MCF 10A (cell line): ENCODE results near the gene CRTAC1. TPM values are rescaled to one million over a fixed set of nuclear protein-coding genes. Genes with fewer than 3 reads are reported as not detected.

ENCODE experiments used
- Bru-seq: library from RNA; stranded (reverse); fragments of 400-500 nt; gene quantifications from one replicate; lab custom pipeline; 2021; lab: Mats Ljungman, UMichigan
- BruChase-seq, 2 experiments: library from RNA; stranded (reverse); fragments of 400-500 nt; gene quantifications; one replicate each; lab custom pipeline; 2021; lab: Mats Ljungman, UMichigan
- BruUV-seq: library from RNA; stranded (reverse); fragments of 400-500 nt; replicated peaks from 2 replicates; lab custom pipeline; 2021; lab: Mats Ljungman, UMichigan
- CTCF ChIA-PET: fragments of 300-600 bp; sonication (Branson Sonifier 250); formaldehyde crosslinking; extraction: SDS; loops from one replicate; lab custom pipeline; 2021; ENCODE audit warnings: antibody characterized with exemption, inconsistent platforms; lab: Yijun Ruan, JAX
- POLR2A ChIA-PET: fragments of 300-600, 350-650 bp; sonication (Branson Sonifier 250); formaldehyde crosslinking; extraction: SDS; loops from one replicate; lab custom pipeline; 2020; ENCODE audit warnings: antibody characterized with exemption, inconsistent platforms; lab: Yijun Ruan, JAX
- DNase-seq: peaks from one replicate; pipeline ENCODE4 v3.0.0-alpha.2; 2018; ENCODE audit not compliant: unreplicated experiment
- H3K27ac Mint-ChIP-seq: one replicate; pipeline ENCODE4 v1.8.0; 2022; ENCODE audit warnings: mild to moderate bottlenecking, low read depth, mixed read lengths; ENCODE audit not compliant: unreplicated experiment
- H3K27me3 Mint-ChIP-seq: one replicate; pipeline ENCODE4 v1.8.0; 2022; ENCODE audit warnings: mixed read lengths; ENCODE audit not compliant: insufficient read depth, unreplicated experiment
- H3K36me3 Mint-ChIP-seq: one replicate; pipeline ENCODE4 v1.8.0; 2022; ENCODE audit warnings: mild to moderate bottlenecking, moderate library complexity, mixed read lengths; ENCODE audit not compliant: insufficient read depth, unreplicated experiment
- H3K4me1 Mint-ChIP-seq: one replicate; pipeline ENCODE4 v1.8.0; 2022; ENCODE audit warnings: mixed read lengths; ENCODE audit not compliant: insufficient read depth, unreplicated experiment
- H3K4me3 Mint-ChIP-seq: one replicate; pipeline ENCODE4 v1.8.0; 2022; ENCODE audit warnings: mild to moderate bottlenecking, moderate library complexity, mixed read lengths; ENCODE audit not compliant: unreplicated experiment
- H3K9me3 Mint-ChIP-seq: one replicate; pipeline ENCODE4 v1.8.0; 2022; ENCODE audit warnings: mixed read lengths; ENCODE audit not compliant: unreplicated experiment
- CTCF ChIP-seq: fragments of 200-600 bp; IDR thresholded peaks from one replicate; pipeline ENCODE4 v1.8.0; 2022; ENCODE audit warnings: antibody characterized with exemption, mild to moderate bottlenecking; ENCODE audit not compliant: unreplicated experiment
- intact Hi-C: fragments of 100-400 bp; cut with micrococcal nuclease; formaldehyde crosslinking; loops from 2 replicates; pipeline ENCODE4 v1.14.1; 2022
- long read RNA-seq: library from polyadenylated mRNA; stranded (forward); transcript quantifications from one replicate; pipeline ENCODE4 v2.0.0, GENCODE V29; 2022
- total RNA-seq: library from RNA; stranded (reverse); gene quantifications from 2 replicates; pipeline ENCODE4 v1.2.3, GENCODE V29; 2022

CRTAC1 gene, protein sequence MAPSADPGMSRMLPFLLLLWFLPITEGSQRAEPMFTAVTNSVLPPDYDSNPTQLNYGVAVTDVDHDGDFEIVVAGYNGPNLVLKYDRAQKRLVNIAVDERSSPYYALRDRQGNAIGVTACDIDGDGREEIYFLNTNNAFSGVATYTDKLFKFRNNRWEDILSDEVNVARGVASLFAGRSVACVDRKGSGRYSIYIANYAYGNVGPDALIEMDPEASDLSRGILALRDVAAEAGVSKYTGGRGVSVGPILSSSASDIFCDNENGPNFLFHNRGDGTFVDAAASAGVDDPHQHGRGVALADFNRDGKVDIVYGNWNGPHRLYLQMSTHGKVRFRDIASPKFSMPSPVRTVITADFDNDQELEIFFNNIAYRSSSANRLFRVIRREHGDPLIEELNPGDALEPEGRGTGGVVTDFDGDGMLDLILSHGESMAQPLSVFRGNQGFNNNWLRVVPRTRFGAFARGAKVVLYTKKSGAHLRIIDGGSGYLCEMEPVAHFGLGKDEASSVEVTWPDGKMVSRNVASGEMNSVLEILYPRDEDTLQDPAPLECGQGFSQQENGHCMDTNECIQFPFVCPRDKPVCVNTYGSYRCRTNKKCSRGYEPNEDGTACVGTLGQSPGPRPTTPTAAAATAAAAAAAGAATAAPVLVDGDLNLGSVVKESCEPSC
- not detected in 2 replicates for total RNA-seq
- percentile 1 among the genes with signal in this experiment for Bru-seq, nascent RNA
- BruChase-seq, experiment 1, labeled RNA remaining after a 6-hour chase, result not detected
- not detected for BruChase-seq, experiment 2, labeled RNA remaining after a 2-hour chase
- long read RNA-seq, result 0 reads

- CTCF ChIA-PET, result interaction anchor here (0.6 to 1.3 kb wide), 3 partner anchors 15 to 185 kb away, joined by 3 to 5 read pairs (median 3); no protein-coding TSS in a partner anchor
- DNase-seq, result no peak
- H3K27me3 Mint-ChIP-seq, result peaks cover 56% of the 10 kb centered on the region
- no peak for TF ChIP-seq CTCF
- no peak within 1 kb of the TSS for H3K27ac Mint-ChIP-seq
- H3K4me1 Mint-ChIP-seq, result no peaks in the 10 kb centered on the region
- intact Hi-C loops, result no loop called here
- H3K36me3 Mint-ChIP-seq, result no peaks in the 10 kb centered on the region
- H3K4me3 Mint-ChIP-seq, result no peak within 1 kb of the TSS
- POLR2A ChIA-PET, result no interaction called here
- H3K9me3 Mint-ChIP-seq, result no peaks in the 10 kb centered on the region
- no TSS peak for BruUV-seq
Observed at GRCh38 chr10:98030093-98030821, at the start of gene CRTAC1. Gene CRTAC1, minus strand, starts transcription at chr10:98030621. Its CDS starts 149 bp downstream, at chr10:98030472.

DNA sequence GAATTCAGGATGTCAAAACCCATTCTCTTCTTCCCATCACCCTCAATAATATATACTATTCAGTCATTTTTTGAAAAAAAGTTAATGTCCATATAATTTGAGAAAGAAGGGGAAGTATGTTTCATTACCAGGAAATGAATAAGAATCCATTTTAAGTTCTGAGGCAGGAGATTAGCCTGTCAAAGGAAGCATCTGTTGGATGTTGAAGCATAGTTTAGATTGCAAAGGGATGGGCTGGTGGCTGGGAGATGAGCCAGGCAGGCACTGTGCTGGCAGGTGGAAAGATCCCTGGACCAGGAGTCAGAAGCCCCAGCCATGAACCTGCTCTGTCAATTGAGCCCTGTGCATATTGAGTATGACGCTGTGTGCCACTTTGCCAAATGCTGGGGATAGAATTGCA, 48.4 kb upstream of the CRTAC1 start:
- Mint-ChIP-seq H3K4me3 (no peak overlapping the region), H3K27me3 (peaks cover 55% of the 10 kb centered on the region), H3K4me1 (no peaks in the 10 kb centered on the region), H3K36me3 (no peaks in the 10 kb centered on the region), H3K27ac (no peak overlapping the region), H3K9me3 (no peaks in the 10 kb centered on the region)
- BruUV-seq, result no TSS peak
- TF ChIP-seq CTCF, result no peak
- POLR2A ChIA-PET, result no interaction called here
- CTCF ChIA-PET, result no interaction called here
- no peak for DNase-seq
- intact Hi-C loops, result no loop called here

GRCh38 chr10:98077223-98077622, 46.8 kb upstream of the CRTAC1 start:
- H3K27me3 Mint-ChIP-seq, result peaks cover 43% of the 10 kb centered on the region
- no peak for TF ChIP-seq CTCF
- no peaks in the 10 kb centered on the region for H3K9me3 Mint-ChIP-seq
- BruUV-seq, result no TSS peak
- H3K36me3 Mint-ChIP-seq, result no peaks in the 10 kb centered on the region
- ChIA-PET CTCF (interaction anchor here (0.7 to 1.6 kb wide), 3 partner anchors 32 to 39 kb away, joined by 3 to 5 read pairs (median 3); no protein-coding TSS in a partner anchor), POLR2A (no interaction called here)
- H3K4me3 Mint-ChIP-seq, result no peak overlapping the region
- no peaks in the 10 kb centered on the region for H3K4me1 Mint-ChIP-seq
- no peak for DNase-seq
- intact Hi-C loops, result no loop called here
- H3K27ac Mint-ChIP-seq, result no peak overlapping the region
